NCI-H345 treated with DMSO at 0.1 percent for 48 hours (cell line): ENCODE data around the gene TIMP4.

Experiments
- DNase-seq: peaks from one replicate; lab custom pipeline; 2025; ENCODE audit not compliant: unreplicated experiment; lab: John Stamatoyannopoulos, UW

TIMP4 gene

GRCh38 chr3:12186046-12186445 is 27.3 kb upstream of the TIMP4 start:
- no peak for DNase-seq

GRCh38 chr3:12185172-12185710 is 26.5 kb upstream of the TIMP4 start:
- DNase-seq: no peak

- DNase-seq: no peak
Measured at GRCh38 chr3:12184541-12184940, 25.8 kb upstream of the TIMP4 start.

GRCh38 chr3:12182687-12183441 is 24.2 kb upstream of the TIMP4 start:
- DNase-seq: no peak

GRCh38 chr3:12181806-12182205 is 23.1 kb upstream of the TIMP4 start:
- DNase-seq: no peak

GRCh38 chr3:12181301-12181700 is 22.6 kb upstream of the TIMP4 start:
- DNase-seq: no peak

GRCh38 chr3:12180631-12181030 is 21.9 kb upstream of the TIMP4 start:
- no peak for DNase-seq

- no peak for DNase-seq
Measured at GRCh38 chr3:12180218-12180617, 21.5 kb upstream of the TIMP4 start.

GRCh38 chr3:12179441-12179840 is 20.7 kb upstream of the TIMP4 start:
- no peak for DNase-seq

GRCh38 chr3:12178091-12178820 is 19.5 kb upstream of the TIMP4 start:
- DNase-seq: no peak

- no peak for DNase-seq
Measured at GRCh38 chr3:12177126-12177525, 18.4 kb upstream of the TIMP4 start.

- no peak for DNase-seq
Measured at GRCh38 chr3:12175844-12176453, 17.2 kb upstream of the TIMP4 start.

GRCh38 chr3:12175137-12175593 is 16.5 kb upstream of the TIMP4 start:
- no peak for DNase-seq

- no peak for DNase-seq
Measured at GRCh38 chr3:12170207-12170606, 11.5 kb upstream of the TIMP4 start.

GRCh38 chr3:12165909-12166308 is 7.2 kb upstream of the TIMP4 start:
- DNase-seq: no peak

- peak; percentile 66 for DNase-seq
Measured at GRCh38 chr3:12159227-12159601, 502 bp upstream of the TIMP4 start.

GRCh38 chr3:12157026-12157425 is 1.7 kb downstream of the TIMP4 start:
- no peak for DNase-seq

- DNase-seq: no peak
Measured at GRCh38 chr3:12155828-12156227, 2.9 kb downstream of the TIMP4 start.

- no peak for DNase-seq
Measured at GRCh38 chr3:12155264-12155663, 3.4 kb downstream of the TIMP4 start.

- no peak for DNase-seq
Measured at GRCh38 chr3:12154151-12154550, 4.6 kb downstream of the TIMP4 start.

GRCh38 chr3:12150112-12150511 is 8.6 kb downstream of the TIMP4 start:
- DNase-seq: no peak

- DNase-seq: no peak
Measured at GRCh38 chr3:12149029-12149428, 9.7 kb downstream of the TIMP4 start.
